GM11168 (cell line): ENCODE data around the gene CDIPT.

Source experiments
- in situ Hi-C: fragments of 300-500 bp; cut with MboI; formaldehyde crosslinking; loops from one replicate; pipeline ENCODE4 v1.12.0; 2022; ENCODE audit warnings: low sequenced_read_pairs; ENCODE audit not compliant: unreplicated experiment

The CDIPT gene

GRCh38 chr16:29863669-29863984 lies 601 bp upstream of the CDIPT start:
- in situ Hi-C loops, result no loop called here

GRCh38 chr16:29862383-29862883 lies 593 bp downstream of the CDIPT start:
- in situ Hi-C loops, result no loop called here

DNA sequence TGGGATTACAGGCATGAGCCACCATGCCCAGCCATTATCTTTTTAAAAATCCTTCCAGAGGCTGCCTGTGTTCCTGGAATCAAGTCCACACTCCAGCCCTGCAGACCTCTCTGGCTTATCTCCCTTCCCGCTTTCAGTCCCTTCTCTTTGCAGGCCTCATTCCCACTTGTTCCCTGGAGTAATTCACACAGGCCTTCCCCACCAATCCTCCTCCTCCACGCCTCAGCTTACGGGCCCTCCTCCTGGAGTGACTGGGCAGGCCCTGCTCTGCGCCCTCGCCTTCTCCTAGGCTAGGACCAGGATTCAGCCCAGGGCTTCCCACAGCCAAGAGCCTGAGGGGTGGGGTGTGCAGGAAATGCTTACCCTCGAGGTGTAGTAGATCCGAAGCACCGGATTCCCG lies 2.8 kb downstream of the CDIPT start:
- in situ Hi-C loops, result no loop called here

- in situ Hi-C loops, result no loop called here
Measured at GRCh38 chr16:29858974-29859373, 4.1 kb downstream of the CDIPT start.

- in situ Hi-C loops, result no loop called here
Measured at GRCh38 chr16:29858149-29858849, 4.7 kb downstream of the CDIPT start.

GRCh38 chr16:29857133-29857760 lies 5.8 kb downstream of the CDIPT start:
- in situ Hi-C loops, result no loop called here

- in situ Hi-C loops, result no loop called here
Measured at GRCh38 chr16:29854520-29855100, 8.4 kb downstream of the CDIPT start.

DNA sequence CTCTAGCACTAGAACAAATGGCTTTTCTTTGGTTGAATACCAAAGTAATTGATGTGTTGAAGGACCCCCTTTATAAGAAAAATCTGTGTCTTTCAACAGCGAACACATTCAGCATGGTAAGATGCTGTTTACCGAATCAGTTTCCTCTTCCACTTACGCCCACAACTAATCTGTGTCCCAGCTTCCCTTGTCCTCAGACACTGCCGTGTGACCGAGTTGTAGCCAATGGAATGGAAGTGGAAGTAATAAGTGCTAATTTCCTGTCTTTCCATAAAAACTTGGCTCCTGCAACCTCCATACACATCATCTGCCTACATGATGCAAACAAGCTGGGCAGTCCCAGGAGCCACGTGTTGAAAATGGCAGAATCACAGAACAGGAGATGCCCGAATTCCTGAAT lies 10.4 kb downstream of the CDIPT start:
- in situ Hi-C loops, result no loop called here

- in situ Hi-C loops, result no loop called here
Measured at GRCh38 chr16:29850998-29851397, 12.0 kb downstream of the CDIPT start.

DNA sequence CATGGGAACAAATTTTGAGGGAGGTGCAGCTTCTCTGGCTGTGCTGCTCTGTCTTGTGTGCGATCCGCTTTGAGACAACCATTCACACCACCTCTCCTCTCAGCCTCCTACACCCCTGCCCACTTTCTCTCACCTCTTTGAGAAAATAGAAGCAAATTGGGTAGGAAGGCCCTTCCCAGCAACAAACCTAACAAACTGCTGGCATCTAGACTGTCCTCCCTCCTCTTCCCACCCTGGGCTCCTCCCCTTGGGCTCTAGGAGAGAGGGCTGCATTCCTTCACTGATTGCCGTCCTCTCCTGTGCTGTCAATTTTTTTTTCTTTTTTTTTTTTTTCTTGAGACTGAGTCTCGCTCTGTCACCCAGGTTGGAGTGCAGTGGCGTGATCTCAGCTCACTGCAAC lies 13.5 kb downstream of the CDIPT start:
- in situ Hi-C loops, result no loop called here

- in situ Hi-C loops, result no loop called here
Measured at GRCh38 chr16:29848420-29849297, 14.4 kb downstream of the CDIPT start.

- in situ Hi-C loops, result no loop called here
Measured at GRCh38 chr16:29845656-29846055, 17.4 kb downstream of the CDIPT start.

- in situ Hi-C loops, result no loop called here
Measured at GRCh38 chr16:29844575-29845331, 18.3 kb downstream of the CDIPT start.

DNA sequence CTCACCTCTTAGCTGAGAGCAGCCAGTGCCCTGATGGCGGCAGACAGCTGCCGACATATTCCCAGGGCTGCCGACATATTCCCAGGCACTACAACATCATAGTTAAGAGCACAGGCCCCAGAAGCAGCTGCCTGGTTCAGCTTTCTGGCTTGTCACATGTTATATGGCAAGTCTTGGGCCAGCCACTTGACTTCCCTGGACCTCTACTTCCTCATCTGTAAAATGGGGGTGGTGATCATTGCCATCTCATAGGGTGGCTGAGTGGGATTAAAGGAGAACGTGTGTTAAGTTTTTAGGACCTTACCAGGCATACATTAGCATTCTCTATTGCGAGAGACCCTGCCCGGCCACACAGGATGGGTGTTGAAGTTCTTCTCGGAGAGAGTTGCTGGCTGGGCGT lies 19.1 kb downstream of the CDIPT start:
- in situ Hi-C loops, result no loop called here

DNA sequence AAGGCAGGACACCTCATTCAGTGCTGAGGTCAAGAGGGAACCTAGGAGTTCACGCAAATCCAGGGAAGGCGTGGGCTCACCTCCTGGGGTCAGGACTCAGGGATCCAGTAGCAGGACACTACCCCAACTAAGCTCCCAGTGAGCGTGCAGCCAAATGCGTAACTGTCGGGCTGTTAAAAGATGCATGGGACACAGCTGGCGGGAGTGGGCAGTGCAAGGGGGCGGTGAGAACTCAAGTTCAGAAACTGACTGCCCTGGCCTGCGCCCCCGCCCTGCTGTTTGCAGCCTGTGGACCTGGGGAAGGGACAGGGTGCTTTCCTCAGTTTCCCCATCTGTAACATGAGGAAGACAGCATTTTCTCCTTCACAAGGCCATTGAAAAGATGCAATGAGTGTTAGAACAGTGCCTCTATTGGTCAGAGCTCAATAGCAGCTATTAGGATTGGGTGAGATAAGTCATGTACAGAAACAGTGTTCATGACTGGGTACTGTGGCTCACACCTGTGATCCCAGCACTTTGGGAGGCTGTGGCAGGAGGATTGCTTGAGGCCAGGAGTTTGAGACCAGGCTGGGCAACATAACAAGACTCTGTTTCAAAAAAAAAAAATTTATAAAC lies 20.2 kb downstream of the CDIPT start:
- in situ Hi-C loops, result no loop called here

GRCh38 chr16:29841631-29842030 lies 21.4 kb downstream of the CDIPT start:
- in situ Hi-C loops, result no loop called here

DNA sequence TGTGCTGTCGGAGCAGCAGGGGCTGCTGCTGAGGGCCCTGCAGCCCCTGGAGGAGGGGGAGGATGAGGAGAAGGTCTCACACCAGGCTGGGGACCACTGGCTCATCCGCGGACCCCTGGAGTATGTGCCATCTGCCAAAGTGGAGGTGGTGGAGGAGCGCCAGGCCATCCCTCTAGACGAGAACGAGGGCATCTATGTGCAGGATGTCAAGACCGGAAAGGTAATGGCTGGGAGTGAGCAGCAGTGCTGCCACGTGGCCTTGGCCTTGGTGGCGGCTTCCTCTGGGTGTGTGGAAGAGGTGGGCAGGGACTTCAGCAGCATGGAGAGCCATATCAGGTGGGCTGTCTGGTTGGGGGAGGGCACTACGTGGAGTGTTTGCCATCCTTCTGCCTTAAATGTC lies 22.8 kb downstream of the CDIPT start:
- in situ Hi-C loops, result no loop called here

GRCh38 chr16:29839822-29840221 lies 23.2 kb downstream of the CDIPT start:
- in situ Hi-C loops, result no loop called here

DNA sequence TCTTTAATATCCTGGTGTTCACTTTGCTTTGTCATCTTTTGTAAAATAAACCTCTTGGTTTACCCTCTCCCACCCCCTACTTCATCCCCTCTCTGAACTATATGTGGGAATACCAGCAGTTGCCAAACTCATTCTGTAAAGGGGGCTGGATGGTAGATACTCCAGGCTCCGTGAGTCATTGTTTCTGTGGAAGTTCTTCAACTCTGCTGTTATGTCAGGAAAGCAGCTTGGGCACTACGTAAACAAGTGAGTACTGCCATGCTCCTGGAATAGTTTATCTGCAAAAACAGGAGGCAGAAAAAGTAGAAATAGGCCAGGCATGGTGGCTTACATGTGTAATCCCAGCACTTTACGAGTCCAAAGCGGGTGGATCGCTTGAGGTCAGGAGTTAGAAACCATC lies 25.2 kb downstream of the CDIPT start:
- in situ Hi-C loops, result no loop called here

DNA sequence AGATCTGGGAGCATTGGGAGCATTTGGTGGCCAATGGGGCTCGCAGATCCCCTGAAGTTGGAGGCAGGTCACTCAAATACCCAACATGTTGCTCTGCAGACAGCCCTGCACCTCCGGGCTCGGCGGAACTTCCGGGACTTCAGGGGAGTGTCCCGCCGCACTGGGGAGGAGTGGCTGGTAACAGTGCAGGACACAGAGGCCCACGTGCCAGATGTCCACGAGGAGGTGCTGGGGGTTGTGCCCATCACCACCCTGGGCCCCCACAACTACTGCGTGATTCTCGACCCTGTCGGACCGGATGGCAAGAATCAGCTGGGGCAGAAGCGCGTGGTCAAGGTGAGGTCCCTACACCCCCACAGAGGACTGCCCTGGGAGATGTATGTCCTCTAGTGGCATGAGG lies 26.4 kb downstream of the CDIPT start:
- in situ Hi-C loops, result no loop called here
